ENCODE data around the gene SULT2B1.

The SULT2B1 gene

GRCh38 chr19:48606463-48607358 lies 54.7 kb downstream of the SULT2B1 start, which contains the start of gene SPACA4:
TSS of gene SPACA4 (plus strand) at chr19:48606742. CDS start at chr19:48606979, 237 bp downstream.
- no peak within 1 kb of the TSS for H3K4me3 ChIP-seq (replicated peaks in 1 of 2; ENCODE audit: low read depth in 2 of 2, low read length in 2 of 2)
- no peak for DNase-seq (ENCODE audit: low read depth in 2 of 2)
- TF ChIP-seq CTCF (IDR thresholded peaks at IDR 0.05; ENCODE audit: low read depth, low read length): no peak

GRCh38 chr19:48607359-48607755 lies 55.4 kb downstream of the SULT2B1 start:
- no peak for DNase-seq (ENCODE audit: low read depth in 2 of 2)
- no peak overlapping the region for H3K4me3 ChIP-seq (replicated peaks in 1 of 2; ENCODE audit: low read depth in 2 of 2, low read length in 2 of 2)
- TF ChIP-seq CTCF (IDR thresholded peaks at IDR 0.05; ENCODE audit: low read depth, low read length): no peak

- DNase-seq (ENCODE audit: low read depth in 2 of 2): peak; percentile 49 to 63
- peak; percentile 63 for TF ChIP-seq CTCF (IDR thresholded peaks at IDR 0.05; ENCODE audit: low read depth, low read length)
- H3K4me3 ChIP-seq (replicated peaks in 1 of 2; ENCODE audit: low read depth in 2 of 2, low read length in 2 of 2): no peak overlapping the region
Observed at GRCh38 chr19:48608798-48609263, 56.9 kb downstream of the SULT2B1 start.

- H3K4me3 ChIP-seq (replicated peaks in 1 of 2; ENCODE audit: low read depth in 2 of 2, low read length in 2 of 2): no peak overlapping the region
- no peak for DNase-seq (ENCODE audit: low read depth in 2 of 2)
- TF ChIP-seq CTCF (IDR thresholded peaks at IDR 0.05; ENCODE audit: low read depth, low read length): no peak
Observed at GRCh38 chr19:48609571-48610108, 57.7 kb downstream of the SULT2B1 start.

GRCh38 chr19:48611872-48612271 lies 59.9 kb downstream of the SULT2B1 start:
- no peak for TF ChIP-seq CTCF (IDR thresholded peaks at IDR 0.05; ENCODE audit: low read depth, low read length)
- H3K4me3 ChIP-seq (replicated peaks in 1 of 2; ENCODE audit: low read depth in 2 of 2, low read length in 2 of 2): no peak overlapping the region
- DNase-seq (ENCODE audit: low read depth in 2 of 2): no peak

- H3K4me3 ChIP-seq (replicated peaks in 1 of 2; ENCODE audit: low read depth in 2 of 2, low read length in 2 of 2): no peak overlapping the region
- no peak for DNase-seq (ENCODE audit: low read depth in 2 of 2)
- TF ChIP-seq CTCF (IDR thresholded peaks at IDR 0.05; ENCODE audit: low read depth, low read length): no peak
Observed at GRCh38 chr19:48613024-48613851, 61.3 kb downstream of the SULT2B1 start.
